ENCODE data around the gene RAD50.

Gene RAD50

DNA sequence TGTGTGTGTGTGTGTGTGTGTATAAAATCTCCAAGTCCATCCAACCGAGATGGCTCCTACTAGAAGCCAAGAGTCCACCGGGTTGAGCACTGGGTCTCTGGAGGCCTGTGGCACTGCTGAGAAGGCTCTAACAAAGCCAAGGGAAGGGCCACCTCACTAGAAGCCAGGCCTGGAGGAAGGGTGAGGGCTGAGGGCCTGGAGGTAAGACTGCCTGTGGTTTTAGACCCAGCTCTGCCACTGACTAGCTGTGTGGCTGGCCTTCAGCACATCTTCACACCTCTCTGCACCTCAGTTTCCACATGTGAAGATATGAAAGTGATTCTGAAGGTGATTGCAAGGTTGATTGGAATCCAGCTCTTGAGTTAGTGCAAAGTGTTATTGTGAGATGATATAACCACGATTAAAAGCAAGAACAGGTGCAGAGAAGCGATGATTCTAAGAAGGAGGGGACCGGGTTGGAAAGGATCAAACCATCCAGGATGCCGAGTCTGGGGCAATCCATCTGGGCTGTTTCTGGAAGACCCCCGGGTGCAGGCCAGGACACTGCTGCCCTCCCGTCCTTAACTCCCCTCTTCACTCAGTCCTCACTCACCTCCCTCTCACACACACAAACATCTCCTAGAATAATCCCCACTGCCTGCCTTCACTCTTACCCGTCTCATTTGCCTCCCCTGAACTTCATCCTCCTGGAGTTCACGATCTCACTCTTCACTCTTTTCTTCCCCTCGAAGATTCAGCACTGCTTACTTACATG is 119.3 kb downstream of the RAD50 start:
- ATAC-seq (replicated peaks) (no peak), DNase-seq (no peak)
- no peak overlapping the region for H3K27ac Mint-ChIP-seq
- no peaks in the 10 kb centered on the region for H3K36me3 Mint-ChIP-seq
- H3K4me1 Mint-ChIP-seq: peaks cover 16 to 32% of the 10 kb centered on the region in 2 donors
- H3K27me3 Mint-ChIP-seq: peaks cover 0 to 6% of the 10 kb centered on the region in 2 donors
- H3K4me3 Mint-ChIP-seq: no peak overlapping the region
- no peaks in the 10 kb centered on the region for H3K9me3 Mint-ChIP-seq

DNA sequence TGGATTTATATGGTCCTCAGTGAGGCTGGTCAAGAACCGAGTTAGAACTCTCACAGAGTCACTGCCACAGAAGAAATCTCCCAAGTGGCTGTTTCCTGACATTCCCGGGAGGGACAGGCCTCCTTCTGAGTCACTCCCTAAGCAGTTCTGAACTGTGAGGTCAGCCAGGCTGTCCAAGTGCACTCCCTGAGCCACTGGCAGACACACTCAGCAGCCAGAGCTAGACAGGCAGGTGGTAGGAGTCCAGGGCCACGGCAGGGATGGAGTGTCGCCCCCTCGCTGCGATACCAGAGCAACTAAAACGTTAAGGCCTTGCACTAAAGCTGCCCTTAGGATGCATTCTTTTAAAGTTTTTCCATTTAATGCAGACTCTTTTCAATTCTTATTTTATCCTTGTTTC is 120.4 kb downstream of the RAD50 start:
- no peak for ATAC-seq (replicated peaks)
- Mint-ChIP-seq H3K4me1 (peaks cover 27 to 43% of the 10 kb centered on the region in 2 donors), H3K9me3 (no peaks in the 10 kb centered on the region), H3K27ac (no peak overlapping the region), H3K4me3 (no peak overlapping the region), H3K27me3 (peaks cover 0 to 6% of the 10 kb centered on the region in 2 donors), H3K36me3 (no peaks in the 10 kb centered on the region)
- no peak for DNase-seq

DNA sequence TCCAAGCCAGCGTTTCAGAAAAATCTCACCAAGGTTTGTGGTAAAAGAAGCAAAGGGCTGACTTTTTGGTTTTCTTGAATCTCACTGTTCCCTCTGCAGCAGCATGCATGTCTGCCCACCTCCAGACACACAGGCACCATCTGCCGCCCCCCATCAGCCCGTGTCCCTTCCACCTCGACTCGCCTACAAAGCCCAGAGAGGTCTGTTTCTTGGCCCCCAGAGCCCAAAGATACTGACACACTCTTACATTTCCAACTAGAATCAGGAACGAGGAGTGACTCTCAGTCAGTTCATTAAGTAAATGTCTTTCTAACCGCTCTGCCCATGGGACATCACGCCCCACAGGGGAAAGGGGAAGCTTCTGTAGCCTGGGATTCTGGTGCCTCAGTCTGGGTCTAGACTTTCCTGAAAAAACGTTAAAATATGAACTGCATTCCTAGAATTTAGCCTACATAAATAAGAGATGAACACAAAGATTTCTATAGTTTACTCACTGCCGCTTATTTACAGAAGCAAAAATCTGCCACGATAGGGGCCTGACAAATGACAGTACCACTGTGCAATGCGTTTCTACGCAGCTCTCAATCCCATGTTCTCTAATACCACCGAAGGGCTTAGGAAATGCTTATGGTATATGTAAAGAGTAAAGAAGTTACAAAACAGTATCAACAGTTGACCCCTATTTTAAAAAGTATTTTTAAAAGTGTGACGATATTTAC is 121.1 kb downstream of the RAD50 start:
- ATAC-seq (replicated peaks): no peak
- Mint-ChIP-seq H3K27ac (no peak overlapping the region), H3K27me3 (peaks cover 0 to 6% of the 10 kb centered on the region in 2 donors), H3K4me3 (no peak overlapping the region), H3K4me1 (peaks cover 28 to 44% of the 10 kb centered on the region in 2 donors), H3K9me3 (no peaks in the 10 kb centered on the region), H3K36me3 (no peaks in the 10 kb centered on the region)
- DNase-seq: no peak

DNA sequence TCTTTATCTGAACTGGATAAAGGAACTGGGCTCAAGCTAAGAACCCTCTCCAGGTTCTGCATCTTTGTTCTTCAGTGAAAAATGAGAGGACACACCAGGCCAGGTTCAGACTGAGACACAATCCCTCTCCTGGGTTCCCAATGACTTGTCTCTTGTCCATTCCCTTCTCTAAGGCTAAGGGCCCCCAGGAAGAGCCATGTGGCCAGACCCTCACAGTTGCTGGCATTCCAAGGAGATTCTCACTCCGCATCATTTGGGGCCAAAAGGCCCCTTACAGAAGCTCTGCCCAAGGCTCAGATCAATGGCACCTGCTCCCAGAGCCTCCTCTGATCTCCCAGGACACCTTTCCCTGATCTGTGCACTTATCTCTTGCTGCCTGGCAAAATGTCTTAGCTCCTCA is 122.0 kb downstream of the RAD50 start:
- peaks cover 0 to 6% of the 10 kb centered on the region in 2 donors for H3K27me3 Mint-ChIP-seq
- H3K36me3 Mint-ChIP-seq: no peaks in the 10 kb centered on the region
- H3K4me1 Mint-ChIP-seq: peaks cover 28 to 44% of the 10 kb centered on the region in 2 donors
- DNase-seq: no peak
- H3K27ac Mint-ChIP-seq: no peak overlapping the region
- ATAC-seq (replicated peaks): no peak
- H3K4me3 Mint-ChIP-seq: no peak overlapping the region
- no peaks in the 10 kb centered on the region for H3K9me3 Mint-ChIP-seq

DNA sequence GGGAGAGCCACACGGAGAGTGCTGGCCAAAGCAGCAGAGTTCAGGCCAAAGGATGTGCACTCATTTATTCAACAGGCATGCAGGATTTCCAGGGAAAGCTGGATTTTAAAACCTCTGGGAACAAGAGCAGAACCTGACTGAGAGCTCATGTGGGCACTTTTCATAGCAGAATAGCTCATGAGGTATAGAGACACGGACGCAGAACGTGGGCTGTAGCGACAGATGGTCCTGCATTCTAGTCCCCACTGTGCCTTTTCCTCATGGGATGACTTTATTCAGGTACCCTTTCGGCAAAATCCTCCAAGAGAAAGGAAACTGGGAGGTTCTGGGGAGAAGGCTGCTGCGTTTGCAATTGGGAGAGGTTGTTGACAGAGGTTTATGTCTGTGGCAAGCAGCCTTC is 122.4 kb downstream of the RAD50 start:
- Mint-ChIP-seq H3K36me3 (no peaks in the 10 kb centered on the region), H3K9me3 (no peaks in the 10 kb centered on the region), H3K4me3 (no peak overlapping the region), H3K27ac (no peak overlapping the region), H3K4me1 (peaks cover 26 to 44% of the 10 kb centered on the region in 2 donors), H3K27me3 (peaks cover 0 to 6% of the 10 kb centered on the region in 2 donors)
- ATAC-seq (replicated peaks): no peak
- no peak for DNase-seq

DNA sequence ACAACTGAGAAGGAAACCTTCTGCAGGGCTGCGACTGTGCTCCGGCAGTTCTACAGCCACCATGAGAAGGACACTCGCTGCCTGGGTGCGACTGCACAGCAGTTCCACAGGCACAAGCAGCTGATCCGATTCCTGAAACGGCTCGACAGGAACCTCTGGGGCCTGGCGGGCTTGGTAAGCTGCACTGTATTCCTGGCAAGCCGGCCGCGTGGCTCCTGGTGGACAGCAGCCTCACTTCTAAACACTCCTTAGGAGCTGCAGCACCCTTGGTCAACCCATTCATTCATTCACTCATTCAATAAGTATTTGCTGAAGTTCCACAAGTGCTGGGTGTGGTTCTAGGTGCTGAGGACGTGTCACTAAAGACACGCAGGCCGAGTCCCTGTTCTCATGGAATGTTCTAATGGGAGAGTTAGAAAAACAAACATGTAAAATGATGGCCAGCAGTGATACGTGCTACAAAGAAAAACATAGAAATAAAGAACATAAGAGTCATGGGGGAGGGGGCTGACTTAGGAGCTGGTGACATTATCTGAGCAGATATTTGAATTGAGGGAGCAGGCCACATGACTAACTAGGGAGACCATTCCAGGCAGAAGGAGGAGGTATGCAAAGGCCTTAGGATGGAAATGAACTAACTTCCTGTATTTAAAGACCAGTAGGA is 123.1 kb downstream of the RAD50 start:
- H3K4me3 Mint-ChIP-seq: no peak overlapping the region
- no peak for DNase-seq
- H3K4me1 Mint-ChIP-seq: peaks cover 27 to 45% of the 10 kb centered on the region in 2 donors
- ATAC-seq (replicated peaks): no peak
- H3K36me3 Mint-ChIP-seq: no peaks in the 10 kb centered on the region
- H3K27me3 Mint-ChIP-seq: peaks cover 0 to 6% of the 10 kb centered on the region in 2 donors
- no peaks in the 10 kb centered on the region for H3K9me3 Mint-ChIP-seq
- H3K27ac Mint-ChIP-seq: no peak overlapping the region

DNA sequence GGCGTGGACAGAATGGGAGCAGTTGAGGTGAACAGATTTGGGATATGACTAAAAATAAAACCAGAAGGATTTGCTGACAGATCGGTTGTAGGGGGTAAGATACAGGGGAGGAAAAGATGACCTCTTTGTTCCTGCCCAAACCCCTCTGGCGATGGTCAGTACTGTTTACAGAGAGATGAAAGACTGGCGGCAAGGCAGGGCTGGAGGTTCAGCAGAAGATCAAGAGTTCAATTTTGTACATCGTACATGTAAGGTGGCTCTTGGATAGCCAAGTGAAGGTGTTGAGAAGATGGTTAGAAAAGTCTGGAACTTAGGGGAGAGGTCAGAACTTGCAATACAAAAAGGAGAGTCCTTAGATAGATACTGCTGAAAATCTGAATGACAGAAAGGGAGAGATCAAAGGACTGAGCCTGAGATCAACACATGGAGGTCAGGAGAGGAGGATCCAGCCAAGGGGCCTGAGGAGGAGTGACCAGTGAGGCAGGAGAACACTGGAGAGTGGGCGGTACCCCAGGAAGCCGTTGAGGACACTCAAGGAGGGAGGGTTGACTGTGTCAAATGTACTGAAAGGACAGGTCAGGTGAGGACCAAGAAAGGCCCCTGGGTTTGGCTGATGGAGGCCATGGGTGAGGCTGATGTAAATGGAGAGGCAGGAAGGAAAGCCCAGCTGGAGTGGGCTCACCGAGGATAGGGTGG is 124.2 kb downstream of the RAD50 start:
- H3K4me3 Mint-ChIP-seq: no peak overlapping the region
- peak overlapping the region; percentile 73 for H3K27ac Mint-ChIP-seq
- no peak for ATAC-seq (replicated peaks)

DNA sequence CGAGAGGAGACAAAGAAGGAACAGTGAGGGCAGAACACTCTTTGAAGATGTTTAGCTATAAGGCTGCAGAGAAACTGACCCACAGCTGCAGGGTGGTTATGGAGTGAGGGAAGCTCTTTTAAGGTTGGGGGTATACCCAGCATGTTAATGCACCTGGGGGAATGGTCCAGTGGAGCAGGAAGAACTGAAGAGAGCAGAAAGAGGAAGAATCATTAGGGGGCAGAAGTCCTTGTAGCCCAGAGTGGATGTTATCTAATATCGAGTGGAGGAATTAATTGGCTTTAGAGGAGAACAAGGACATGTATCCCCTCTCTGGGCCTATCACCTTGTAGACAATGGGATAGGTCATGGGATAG is 124.7 kb downstream of the RAD50 start:
- no peak for DNase-seq
- Mint-ChIP-seq H3K36me3 (peaks cover 0 to 5% of the 10 kb centered on the region in 2 donors), H3K27ac (no peak overlapping the region), H3K4me3 (no peak overlapping the region), H3K27me3 (peaks cover 0 to 2% of the 10 kb centered on the region in 2 donors), H3K4me1 (peaks cover 27 to 34% of the 10 kb centered on the region in 2 donors), H3K9me3 (no peaks in the 10 kb centered on the region)
- peak; percentile 68 to 76 for ATAC-seq (replicated peaks)

More for the DNA sequence above, 124.2 kb downstream of the RAD50 start:
- H3K27me3 Mint-ChIP-seq: peaks cover 0 to 6% of the 10 kb centered on the region in 2 donors
- peaks cover 27 to 39% of the 10 kb centered on the region in 2 donors for H3K4me1 Mint-ChIP-seq
- H3K9me3 Mint-ChIP-seq: no peaks in the 10 kb centered on the region
- H3K36me3 Mint-ChIP-seq: peaks cover 0 to 5% of the 10 kb centered on the region in 2 donors
- DNase-seq: no peak

DNA sequence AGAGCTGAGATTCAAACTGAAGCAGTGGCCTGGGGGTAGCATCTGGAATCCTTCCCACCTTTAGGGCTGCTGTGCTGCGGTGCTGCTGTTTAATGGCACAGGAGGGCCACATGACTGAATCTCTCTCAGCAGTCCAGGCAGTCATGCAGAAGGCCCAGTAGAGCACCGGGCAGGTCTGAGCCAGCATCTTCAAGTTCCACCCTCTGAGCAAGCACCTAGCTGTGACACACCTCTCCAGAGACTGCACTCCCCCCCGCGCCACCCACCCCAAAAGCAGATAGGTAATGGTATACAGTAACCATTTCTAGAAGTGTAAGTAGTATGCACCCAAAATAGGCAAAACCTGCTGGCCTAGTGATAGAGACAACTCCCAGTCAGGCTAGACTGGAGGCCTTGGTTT is 125.2 kb downstream of the RAD50 start:
- no peak overlapping the region for H3K4me3 Mint-ChIP-seq
- H3K4me1 Mint-ChIP-seq: peaks cover 27 to 32% of the 10 kb centered on the region in 2 donors
- DNase-seq (no peak), ATAC-seq (replicated peaks) (peak; percentile 27 to 47)
- peaks cover 0 to 5% of the 10 kb centered on the region in 2 donors for H3K36me3 Mint-ChIP-seq
- H3K9me3 Mint-ChIP-seq: no peaks in the 10 kb centered on the region
- no peaks in the 10 kb centered on the region for H3K27me3 Mint-ChIP-seq
- H3K27ac Mint-ChIP-seq: no peak overlapping the region

DNA sequence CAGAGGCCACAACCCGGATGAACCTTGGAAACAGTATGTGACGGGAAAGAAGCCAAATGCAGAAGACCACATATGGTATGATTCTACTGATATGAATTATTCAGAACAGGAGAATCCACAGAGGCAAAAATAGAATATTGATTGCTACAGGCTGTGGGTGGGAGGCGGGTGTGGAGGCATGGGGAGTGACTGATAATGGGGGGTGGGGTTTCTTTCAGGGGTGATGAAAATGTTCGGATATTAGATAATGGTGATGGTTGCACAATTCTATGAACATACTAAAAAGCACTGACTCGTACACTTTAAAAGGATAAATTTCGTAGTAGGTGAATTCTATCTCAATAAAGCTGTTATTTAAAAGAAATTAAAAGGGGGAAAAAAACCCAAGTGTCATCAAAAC is 127.7 kb downstream of the RAD50 start:
- Mint-ChIP-seq H3K4me3 (no peak overlapping the region), H3K27me3 (peaks cover 0 to 5% of the 10 kb centered on the region in 2 donors), H3K9me3 (no peaks in the 10 kb centered on the region), H3K36me3 (peaks cover 4 to 13% of the 10 kb centered on the region in 2 donors), H3K4me1 (peaks cover 29 to 41% of the 10 kb centered on the region in 2 donors), H3K27ac (no peak overlapping the region)
- ATAC-seq (replicated peaks) (no peak), DNase-seq (no peak)

DNA sequence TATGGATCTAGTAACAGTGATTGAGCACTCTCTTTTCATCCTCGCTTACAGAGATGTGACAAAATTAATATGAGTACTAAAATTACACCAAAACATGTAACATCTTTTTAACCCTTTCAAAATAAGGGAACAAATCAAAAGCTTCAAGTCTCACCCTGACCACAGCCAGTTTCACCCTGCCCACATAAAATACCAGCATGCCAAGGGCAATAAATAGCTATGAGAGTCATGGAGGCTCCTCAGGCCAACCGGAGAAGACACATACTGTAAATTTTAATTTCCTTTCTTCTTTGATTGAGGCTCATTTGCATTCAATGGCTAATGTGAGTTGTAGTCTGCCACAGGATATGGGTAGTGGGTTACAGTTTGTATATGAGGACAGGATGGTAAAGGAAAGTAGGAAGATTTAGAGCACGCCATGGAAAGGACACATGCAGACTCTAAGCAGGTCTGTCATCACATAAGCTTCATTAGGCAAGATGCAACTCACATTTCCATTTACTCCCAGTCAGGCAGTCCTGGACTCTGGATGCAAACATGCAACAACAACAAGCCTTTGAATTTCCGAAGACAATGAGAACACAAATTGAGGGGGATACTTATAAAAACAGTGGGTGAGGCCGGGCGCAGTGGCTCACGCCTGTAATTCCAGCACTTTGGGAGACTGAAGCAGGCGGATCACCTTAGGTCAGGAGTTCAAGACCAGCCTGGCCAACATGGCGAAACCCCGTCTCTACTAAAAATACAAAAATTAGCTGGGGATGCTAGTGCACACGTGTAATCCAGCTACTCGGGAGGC is 128.3 kb downstream of the RAD50 start:
- DNase-seq (no peak), ATAC-seq (replicated peaks) (peak; percentile 69 to 71)
- Mint-ChIP-seq H3K9me3 (no peaks in the 10 kb centered on the region), H3K4me3 (no peak overlapping the region), H3K4me1 (peaks cover 27 to 37% of the 10 kb centered on the region in 2 donors), H3K36me3 (peaks cover 4 to 13% of the 10 kb centered on the region in 2 donors), H3K27me3 (peaks cover 0 to 5% of the 10 kb centered on the region in 2 donors), H3K27ac (no peak overlapping the region)

DNA sequence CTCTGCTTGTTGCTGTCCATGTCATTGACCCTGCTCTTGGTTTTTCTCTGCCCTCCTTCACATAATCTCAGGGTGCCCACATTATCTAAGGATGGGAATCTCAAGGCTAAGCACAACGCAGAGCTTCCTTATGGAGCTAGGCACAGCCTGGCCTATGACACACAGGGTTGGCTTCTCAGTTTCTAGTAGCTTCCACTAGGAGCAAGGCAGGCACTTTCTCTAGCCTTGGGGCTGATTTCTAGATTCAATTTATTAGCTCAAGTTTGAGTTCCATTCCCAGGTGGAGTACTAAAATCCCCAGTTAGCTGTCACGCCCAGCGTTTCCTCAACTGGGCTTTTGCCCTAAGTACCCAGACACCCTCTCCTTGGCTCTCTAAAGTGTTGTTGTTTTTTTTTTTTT is 129.4 kb downstream of the RAD50 start:
- H3K9me3 Mint-ChIP-seq: no peaks in the 10 kb centered on the region
- no peak for ATAC-seq (replicated peaks)

DNA sequence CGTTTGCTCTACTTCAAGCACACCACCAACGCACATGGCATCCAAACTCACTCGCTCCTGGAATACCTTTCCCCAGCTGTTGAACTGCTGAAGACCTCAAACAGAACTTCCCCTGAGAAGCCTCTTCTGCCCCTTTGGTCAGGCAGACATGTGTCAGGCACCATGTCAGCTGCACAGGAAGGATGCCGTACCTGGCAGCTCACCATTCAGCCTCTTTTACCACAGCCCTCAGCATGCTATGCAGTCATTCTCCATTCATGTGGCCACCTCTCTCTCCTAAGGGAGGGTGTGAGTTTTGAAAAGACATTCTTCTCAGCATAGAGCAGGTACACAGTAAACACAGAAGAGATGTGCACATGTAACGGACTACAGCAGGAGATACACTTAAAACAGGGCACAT is 131.2 kb downstream of the RAD50 start:
- DNase-seq (no peak), ATAC-seq (replicated peaks) (peak in 1 of 2 donors; percentile 31)
- Mint-ChIP-seq H3K4me3 (no peak overlapping the region), H3K36me3 (peaks cover 7 to 18% of the 10 kb centered on the region in 2 donors), H3K9me3 (no peaks in the 10 kb centered on the region), H3K27me3 (peaks cover 0 to 5% of the 10 kb centered on the region in 2 donors), H3K27ac (no peak overlapping the region), H3K4me1 (peaks cover 7 to 17% of the 10 kb centered on the region in 2 donors)

More for the DNA sequence above, 129.4 kb downstream of the RAD50 start:
- no peak for DNase-seq
- no peak overlapping the region for H3K27ac Mint-ChIP-seq
- peaks cover 4 to 13% of the 10 kb centered on the region in 2 donors for H3K36me3 Mint-ChIP-seq
- H3K27me3 Mint-ChIP-seq: peaks cover 0 to 5% of the 10 kb centered on the region in 2 donors
- H3K4me3 Mint-ChIP-seq: no peak overlapping the region
- H3K4me1 Mint-ChIP-seq: peaks cover 18 to 28% of the 10 kb centered on the region in 2 donors

All from stimulated activated naive B cell treated with anti-CD40 and anti-IgM and Interleukin-4, amounts not matched to agents 10 μg/mL and 1 μg/mL and 100 μg/mL, for 72 hours (primary cell).